Transverse colon (tissue), 4 donors: ENCODE data around the gene GALNT9. TPM values are rescaled to one million over a fixed set of nuclear protein-coding genes. Genes with fewer than 3 reads are reported as not detected.
A peak's percentile ranks its signal among the peaks of the same experiment; 100 is the strongest.

Source experiments
- DNase-seq: peaks from one replicate; pipeline ENCODE4 v3.0.0-alpha.2; 2019
- H3K27ac ChIP-seq, 4 donors: fragments of 200-600 bp; sonication (generic); 2 replicates each; pipeline ENCODE4 v1.5.1; 2016 to 2018; ENCODE audit warnings: inconsistent platforms in 4 of 4
- H3K27me3 ChIP-seq: fragments of 200-600 bp; sonication (generic); 2 replicates; pipeline ENCODE4 v1.5.1; 2017; ENCODE audit warnings: inconsistent platforms
- H3K36me3 ChIP-seq, 4 donors: fragments of 200-600 bp; sonication (generic); 2 replicates each; pipeline ENCODE4 v1.5.1; 2017 to 2019; ENCODE audit warnings: inconsistent platforms in 4 of 4
- H3K4me1 ChIP-seq, 4 donors: fragments of 200-600 bp; sonication (generic); 2 replicates each; pipeline ENCODE4 v1.5.1; 2017 to 2020; ENCODE audit warnings: inconsistent platforms in 4 of 4
- H3K4me3 ChIP-seq, 4 donors: fragments of 200-600 bp; sonication (generic); 1 replicate in 1 of 4; 2 replicates in 3 of 4; pipeline versions ENCODE4 v1.5.1 to v1.6.1; 2017 to 2019; ENCODE audit warnings: inconsistent platforms in 4 of 4
- H3K9me3 ChIP-seq, 2 donors: fragments of 200-600 bp; sonication (generic); 2 replicates each; pipeline ENCODE4 v1.5.1; 2017 to 2019; ENCODE audit warnings: inconsistent platforms in 2 of 2
- CTCF ChIP-seq, 5 experiments: fragments of 200-600 bp in 3 of 5; fragments of 450-650 bp in 2 of 5; sonication (generic) in 3 of 5; IDR thresholded peaks; 1 replicate in 2 of 5; 2 replicates in 3 of 5; pipeline ENCODE4 v1.5.1; 2016 to 2017; ENCODE audit warnings: antibody characterized with exemption in 5 of 5, inconsistent platforms in 3 of 5, mild to moderate bottlenecking in 2 of 5, moderate library complexity in 1 of 5
- EP300 ChIP-seq: sonication (generic); formaldehyde crosslinking; IDR thresholded peaks from one replicate; pipeline ENCODE4 v1.6.1; 2017; ENCODE audit warnings: antibody characterized with exemption, low read depth
- POLR2A ChIP-seq: fragments of 450-650 bp; IDR thresholded peaks from one replicate; pipeline ENCODE4 v1.6.1; 2016; ENCODE audit warnings: antibody characterized with exemption, mild to moderate bottlenecking, moderate library complexity
- POLR2AphosphoS5 ChIP-seq, 3 donors: sonication (generic); formaldehyde crosslinking; IDR thresholded peaks; one replicate each; pipeline ENCODE4 v1.6.1; 2016; ENCODE audit warnings: antibody characterized with exemption in 3 of 3
- WGBS, 2 donors: methylation state at CpG; one replicate each; pipeline ENCODE4 v1.1.5; 2018; ENCODE audit warnings: low coverage in 1 of 2; 5-methylcytosine and 5-hydroxymethylcytosine counted together
- in situ Hi-C, 4 donors: fragments of 200-750 bp; cut with MboI; loops; one replicate each; pipeline versions ENCODE4 v1.15.0 to v1.15.1; 2017; ENCODE audit warnings: low sequenced_read_pairs in 3 of 4, low pct_ligation_motif_present in 1 of 4, low pct_unique_long_range_greater_than_20kb in 1 of 4
- intact Hi-C: fragments of 100-400 bp; cut with DNase I; formaldehyde crosslinking; loops from one replicate; pipeline ENCODE4 v1.15.1; 2023; ENCODE audit warnings: low total_unique reads
- total RNA-seq, 4 donors: library from RNA; depleted of rRNA; stranded (reverse); fragments of >200 nt; gene quantifications; one replicate each; pipeline ENCODE4 v1.1.0, GENCODE V29; 2016

GALNT9 gene
- total RNA-seq, 4 donors from 2014 or later, result 0.82 to 4.5 TPM; not detected in 2

- Histone ChIP-seq H3K4me1 (peaks cover 6 to 27% (median 17%) of the 10 kb centered on the region in 4 donors), H3K27me3 (peaks cover 84% of the 10 kb centered on the region), H3K27ac (no peak overlapping the region), H3K36me3 (no peaks in the 10 kb centered on the region), H3K9me3 (no peaks in the 10 kb centered on the region), H3K4me3 (no peak overlapping the region)
- TF ChIP-seq EP300 (no peak), CTCF (IDR thresholded peaks at IDR 0.05) (no peak), POLR2AphosphoS5 (IDR thresholded peaks at IDR 0.05) (no peak), POLR2A (no peak)
- DNase-seq, result no peak
- intact Hi-C loops (no loop called here), in situ Hi-C loops (no loop called here)
- 67 to 86% methylated on average over 2 to 5 of the region's 5 CpGs for WGBS, 2 donors
Observed at GRCh38 chr12:132330549-132330881, 1.1 kb upstream of the GALNT9 start.

GRCh38 chr12:132329720-132330548, 545 bp upstream of the GALNT9 start:
- intact Hi-C loops (no loop called here), in situ Hi-C loops (no loop called here)
- no peak for DNase-seq
- no peaks in the 10 kb centered on the region for H3K9me3 ChIP-seq
- no peak overlapping the region for H3K4me3 ChIP-seq
- no peaks in the 10 kb centered on the region for H3K36me3 ChIP-seq
- no peak for TF ChIP-seq EP300
- TF ChIP-seq CTCF (IDR thresholded peaks at IDR 0.05), result no peak
- no peak for TF ChIP-seq POLR2AphosphoS5 (IDR thresholded peaks at IDR 0.05)
- TF ChIP-seq POLR2A, result no peak
- peaks cover 84% of the 10 kb centered on the region for H3K27me3 ChIP-seq
- WGBS, 2 donors, result 16% methylated on average over 17 of the region's 49 CpGs; no CpG with 5 or more reads in 1 of the 2 donors
- H3K4me1 ChIP-seq, result peaks cover 6 to 27% (median 17%) of the 10 kb centered on the region in 4 donors
- no peak overlapping the region for H3K27ac ChIP-seq

GRCh38 chr12:132328282-132329029, 933 bp downstream of the GALNT9 start:
- Histone ChIP-seq H3K4me1 (peaks cover 6 to 30% (median 17%) of the 10 kb centered on the region in 4 donors), H3K36me3 (no peaks in the 10 kb centered on the region), H3K27me3 (peaks cover 73% of the 10 kb centered on the region), H3K9me3 (no peaks in the 10 kb centered on the region), H3K27ac (peak overlapping the region in 3 of 4 donors; percentile 39 to 76 (median 59)), H3K4me3 (peak overlapping the region in 1 of 4 donors; percentile 1)
- intact Hi-C loops (no loop called here), in situ Hi-C loops (no loop called here)
- TF ChIP-seq POLR2A (no peak), EP300 (no peak), POLR2AphosphoS5 (IDR thresholded peaks at IDR 0.05) (no peak), CTCF (IDR thresholded peaks at IDR 0.05) (no peak)
- 73 to 78% methylated on average over 5 to 34 of the region's 34 CpGs for WGBS, 2 donors
- DNase-seq, result no peak

- Histone ChIP-seq H3K4me3 (no peak overlapping the region), H3K27me3 (peaks cover 67% of the 10 kb centered on the region), H3K27ac (peak overlapping the region in 3 of 4 donors; percentile 39 to 76 (median 59)), H3K9me3 (no peaks in the 10 kb centered on the region), H3K4me1 (peaks cover 6 to 37% (median 19%) of the 10 kb centered on the region in 4 donors), H3K36me3 (no peaks in the 10 kb centered on the region)
- TF ChIP-seq CTCF (IDR thresholded peaks at IDR 0.05) (no peak), POLR2AphosphoS5 (IDR thresholded peaks at IDR 0.05) (peak; percentile 37 to 67 (median 62)), POLR2A (no peak), EP300 (peak; percentile 75)
- intact Hi-C loops (no loop called here), in situ Hi-C loops (no loop called here)
- DNase-seq, result peak; percentile 61
- WGBS, 2 donors, result 14 to 29% methylated on average over 4 to 31 of the region's 32 CpGs
Observed at GRCh38 chr12:132327336-132328171, 1.8 kb downstream of the GALNT9 start.
